ENCODE results near the gene MRPS15. TPM values are rescaled to one million over a fixed set of nuclear protein-coding genes. Genes with fewer than 3 reads are reported as not detected.

Gene MRPS15
- total RNA-seq, 2 experiments from 2014 or later, result 81.9 to 101 TPM

GRCh38 chr1:36465731-36466369, 1.7 kb upstream of the MRPS15 start:
- DNase-seq, result no peak
- Mint-ChIP-seq H3K9me3 (no peaks in the 10 kb centered on the region), H3K27me3 (no peaks in the 10 kb centered on the region), H3K4me3 (no peak overlapping the region), H3K36me3 (ENCODE audit: low read depth) (peaks cover 22% of the 10 kb centered on the region), H3K4me1 (peaks cover 51% of the 10 kb centered on the region), H3K27ac (peak overlapping the region; percentile 97)
- POLR2A ChIA-PET, result no interaction called here
- CTCF ChIA-PET, result interaction anchor here (0.9 to 1.1 kb wide), 2 partner anchors 49 to 51 kb away, joined by 3 read pairs; no protein-coding TSS in a partner anchor

GRCh38 chr1:36464605-36465393, 615 bp upstream of the MRPS15 start:
- no peak for DNase-seq
- H3K4me1 Mint-ChIP-seq, result peaks cover 56% of the 10 kb centered on the region
- peak overlapping the region; percentile 97 for H3K27ac Mint-ChIP-seq
- H3K9me3 Mint-ChIP-seq, result no peaks in the 10 kb centered on the region
- ChIA-PET CTCF (interaction anchor here (0.6 to 1.5 kb wide), 6 partner anchors 11 to 270 kb away, joined by 3 to 6 read pairs (median 4); partner anchors contain the start of gene OSCP1), POLR2A (interaction anchor here (0.7 to 1.0 kb wide), 2 partner anchors 14 to 27 kb away, joined by 3 to 4 read pairs; no protein-coding TSS in a partner anchor)
- peak overlapping the region; percentile 100 for H3K4me3 Mint-ChIP-seq
- no peaks in the 10 kb centered on the region for H3K27me3 Mint-ChIP-seq
- peaks cover 32% of the 10 kb centered on the region for H3K36me3 Mint-ChIP-seq (ENCODE audit: low read depth)

- ChIA-PET POLR2A (no interaction called here), CTCF (interaction anchor here (1.1 to 1.5 kb wide), 4 partner anchors 10 to 121 kb away, joined by 3 to 6 read pairs (median 4); partner anchors contain the start of gene OSCP1)
- H3K4me1 Mint-ChIP-seq, result peaks cover 69% of the 10 kb centered on the region
- H3K9me3 Mint-ChIP-seq, result no peaks in the 10 kb centered on the region
- no peaks in the 10 kb centered on the region for H3K27me3 Mint-ChIP-seq
- peaks cover 45% of the 10 kb centered on the region for H3K36me3 Mint-ChIP-seq (ENCODE audit: low read depth)
- peak overlapping the region; percentile 100 for H3K4me3 Mint-ChIP-seq
- peak overlapping the region; percentile 97 for H3K27ac Mint-ChIP-seq
- DNase-seq, result no peak
These were observed 751 bp downstream of the MRPS15 start for GRCh38 chr1:36463463-36463802.

GRCh38 chr1:36458910-36459309, 5.3 kb downstream of the MRPS15 start:
- POLR2A ChIA-PET, result no interaction called here
- H3K36me3 Mint-ChIP-seq (ENCODE audit: low read depth), result peaks cover 76% of the 10 kb centered on the region
- H3K4me1 Mint-ChIP-seq, result peaks cover 75% of the 10 kb centered on the region

GRCh38 chr1:36457691-36458090, 6.5 kb downstream of the MRPS15 start:
- Mint-ChIP-seq H3K4me1 (peaks cover 63% of the 10 kb centered on the region), H3K36me3 (ENCODE audit: low read depth) (peaks cover 69% of the 10 kb centered on the region), H3K4me3 (peak overlapping the region; percentile 66), H3K27ac (peak overlapping the region; percentile 88), H3K9me3 (no peaks in the 10 kb centered on the region), H3K27me3 (no peaks in the 10 kb centered on the region)
- POLR2A ChIA-PET, result no interaction called here
- DNase-seq, result peak; percentile 52
- CTCF ChIA-PET, result interaction anchor here (1.4 kb wide), 1 partner anchor 308 kb away, joined by 4 read pairs; the partner anchor contains the start of gene TRAPPC3

More at GRCh38 chr1:36458910-36459309, 5.3 kb downstream of the MRPS15 start:
- Mint-ChIP-seq H3K27ac (peak overlapping the region; percentile 70), H3K9me3 (no peaks in the 10 kb centered on the region), H3K4me3 (peak overlapping the region; percentile 39), H3K27me3 (no peaks in the 10 kb centered on the region)
- DNase-seq, result no peak
- CTCF ChIA-PET, result interaction anchor here (1.8 kb wide), 1 partner anchor 12 kb away, joined by 4 read pairs; no protein-coding TSS in a partner anchor

- H3K4me3 Mint-ChIP-seq, result no peak overlapping the region
These were observed 7.7 kb downstream of the MRPS15 start for GRCh38 chr1:36456391-36456928.

GRCh38 chr1:36455386-36455785, 8.8 kb downstream of the MRPS15 start:
- Mint-ChIP-seq H3K9me3 (no peaks in the 10 kb centered on the region), H3K27me3 (no peaks in the 10 kb centered on the region), H3K36me3 (ENCODE audit: low read depth) (peaks cover 52% of the 10 kb centered on the region), H3K4me1 (peaks cover 54% of the 10 kb centered on the region), H3K27ac (no peak overlapping the region), H3K4me3 (no peak overlapping the region)
- no peak for DNase-seq
- ChIA-PET POLR2A (no interaction called here), CTCF (no interaction called here)

More at GRCh38 chr1:36456391-36456928, 7.7 kb downstream of the MRPS15 start:
- POLR2A ChIA-PET, result no interaction called here
- H3K9me3 Mint-ChIP-seq, result no peaks in the 10 kb centered on the region
- peaks cover 62% of the 10 kb centered on the region for H3K36me3 Mint-ChIP-seq (ENCODE audit: low read depth)
- H3K27ac Mint-ChIP-seq, result peak overlapping the region; percentile 65
- no peaks in the 10 kb centered on the region for H3K27me3 Mint-ChIP-seq
- DNase-seq, result no peak
- CTCF ChIA-PET, result no interaction called here
- H3K4me1 Mint-ChIP-seq, result peaks cover 59% of the 10 kb centered on the region

- Mint-ChIP-seq H3K9me3 (no peaks in the 10 kb centered on the region), H3K27ac (peak overlapping the region; percentile 25), H3K27me3 (no peaks in the 10 kb centered on the region), H3K4me1 (peaks cover 57% of the 10 kb centered on the region), H3K36me3 (ENCODE audit: low read depth) (peaks cover 37% of the 10 kb centered on the region), H3K4me3 (no peak overlapping the region)
- ChIA-PET POLR2A (no interaction called here), CTCF (interaction anchor here (1.2 kb wide), 1 partner anchor 10 kb away, joined by 5 read pairs; the partner anchor contains the start of gene MRPS15)
- no peak for DNase-seq
These were observed 10.4 kb downstream of the MRPS15 start for GRCh38 chr1:36453600-36454388.

- Mint-ChIP-seq H3K27me3 (no peaks in the 10 kb centered on the region), H3K9me3 (no peaks in the 10 kb centered on the region), H3K4me3 (no peak overlapping the region), H3K4me1 (peaks cover 53% of the 10 kb centered on the region), H3K27ac (no peak overlapping the region), H3K36me3 (ENCODE audit: low read depth) (peaks cover 30% of the 10 kb centered on the region)
- ChIA-PET CTCF (interaction anchor here (1.2 kb wide), 1 partner anchor 11 kb away, joined by 5 read pairs; the partner anchor contains the start of gene MRPS15), POLR2A (no interaction called here)
- no peak for DNase-seq
These were observed 11.1 kb downstream of the MRPS15 start for GRCh38 chr1:36453051-36453450.

GRCh38 chr1:36450919-36451305, 13.3 kb downstream of the MRPS15 start:
- POLR2A ChIA-PET, result interaction anchor here (0.9 kb wide), 1 partner anchor 13 kb away, joined by 4 read pairs; the partner anchor contains the start of gene MRPS15
- H3K9me3 Mint-ChIP-seq, result no peaks in the 10 kb centered on the region
- peak overlapping the region; percentile 95 for H3K27ac Mint-ChIP-seq
- CTCF ChIA-PET, result interaction anchor here (0.6 to 1.8 kb wide), 5 partner anchors 13 to 302 kb away, joined by 3 to 6 read pairs (median 3); partner anchors contain the start of genes MRPS15 and TRAPPC3
- no peak for DNase-seq
- H3K4me1 Mint-ChIP-seq, result peaks cover 37% of the 10 kb centered on the region
- no peaks in the 10 kb centered on the region for H3K27me3 Mint-ChIP-seq
- H3K36me3 Mint-ChIP-seq (ENCODE audit: low read depth), result peaks cover 16% of the 10 kb centered on the region
- peak overlapping the region; percentile 86 for H3K4me3 Mint-ChIP-seq

- CTCF ChIA-PET, result interaction anchor here (0.6 to 1.8 kb wide), 5 partner anchors 14 to 301 kb away, joined by 3 to 6 read pairs (median 3); partner anchors contain the start of genes MRPS15 and TRAPPC3
- Mint-ChIP-seq H3K27me3 (no peaks in the 10 kb centered on the region), H3K4me1 (peaks cover 34% of the 10 kb centered on the region), H3K9me3 (no peaks in the 10 kb centered on the region), H3K4me3 (peak within 1 kb of the TSS; percentile 86), H3K36me3 (ENCODE audit: low read depth) (peaks cover 12% of the 10 kb centered on the region), H3K27ac (peak within 1 kb of the TSS; percentile 95)
- POLR2A ChIA-PET, result interaction anchor here (0.9 kb wide), 1 partner anchor 14 kb away, joined by 4 read pairs; the partner anchor contains the start of gene MRPS15
- DNase-seq, result peak; percentile 90
These were observed 13.8 kb downstream of the MRPS15 start, which contains the start of gene OSCP1 for GRCh38 chr1:36450270-36450918. Gene OSCP1, minus strand, starts transcription at chr1:36450451. Its CDS starts 82 bp downstream, at chr1:36450369.

Data from activated CD4-positive, alpha-beta T cell treated with anti-CD3 and anti-CD28 coated beads, Interleukin-2, amount 10 ng/mL, durations not matched to agents 7 days and 5 days (primary cell).